ENCODE data around the gene TSPAN4. TPM values are rescaled to one million over a fixed set of nuclear protein-coding genes. Genes with fewer than 3 reads are reported as not detected.

TSPAN4 gene
- total RNA-seq, 2 donors from 2014 or later: 11.7 to 20.2 TPM

DNA sequence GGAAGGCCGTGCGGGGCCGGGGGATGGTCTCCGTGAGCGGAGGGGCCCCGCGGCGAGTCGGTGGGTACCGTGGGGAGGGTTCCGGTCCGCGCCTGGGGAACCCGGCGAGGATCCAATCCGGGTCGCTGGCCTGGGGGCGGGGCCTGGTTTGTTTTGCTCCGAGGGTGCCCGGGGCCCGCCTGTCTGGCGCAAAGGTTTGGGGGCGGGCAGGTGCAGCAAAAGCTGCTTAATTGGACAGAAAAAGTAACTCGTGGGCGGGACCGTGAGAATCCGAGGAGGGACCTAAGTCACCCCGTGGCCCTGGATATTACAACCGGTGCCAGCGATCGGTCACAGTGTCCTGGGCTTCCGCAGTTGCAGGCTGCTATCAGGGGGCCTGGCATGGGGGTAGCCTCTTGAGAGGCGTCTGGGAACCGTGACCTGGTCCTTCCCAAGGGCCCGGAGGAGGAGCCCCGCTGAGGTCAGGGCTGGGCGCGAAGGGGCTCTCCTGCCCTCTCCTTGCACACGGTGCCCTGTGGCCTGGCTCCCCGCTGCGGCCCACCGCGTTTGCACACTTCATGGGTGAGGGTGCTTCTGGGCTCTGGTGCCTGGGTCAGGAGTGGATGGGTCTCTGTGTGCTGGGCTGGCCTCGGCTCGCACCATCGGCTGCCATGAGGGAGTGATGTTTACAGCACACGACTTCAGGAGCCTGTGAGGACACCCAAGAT is 22.6 kb upstream of the TSPAN4 start:
- intact Hi-C loops (cut with DNase I, micrococcal nuclease): no loop called here
- peak; percentile 97 for DNase-seq
- peak; percentile 61 for ATAC-seq

DNA sequence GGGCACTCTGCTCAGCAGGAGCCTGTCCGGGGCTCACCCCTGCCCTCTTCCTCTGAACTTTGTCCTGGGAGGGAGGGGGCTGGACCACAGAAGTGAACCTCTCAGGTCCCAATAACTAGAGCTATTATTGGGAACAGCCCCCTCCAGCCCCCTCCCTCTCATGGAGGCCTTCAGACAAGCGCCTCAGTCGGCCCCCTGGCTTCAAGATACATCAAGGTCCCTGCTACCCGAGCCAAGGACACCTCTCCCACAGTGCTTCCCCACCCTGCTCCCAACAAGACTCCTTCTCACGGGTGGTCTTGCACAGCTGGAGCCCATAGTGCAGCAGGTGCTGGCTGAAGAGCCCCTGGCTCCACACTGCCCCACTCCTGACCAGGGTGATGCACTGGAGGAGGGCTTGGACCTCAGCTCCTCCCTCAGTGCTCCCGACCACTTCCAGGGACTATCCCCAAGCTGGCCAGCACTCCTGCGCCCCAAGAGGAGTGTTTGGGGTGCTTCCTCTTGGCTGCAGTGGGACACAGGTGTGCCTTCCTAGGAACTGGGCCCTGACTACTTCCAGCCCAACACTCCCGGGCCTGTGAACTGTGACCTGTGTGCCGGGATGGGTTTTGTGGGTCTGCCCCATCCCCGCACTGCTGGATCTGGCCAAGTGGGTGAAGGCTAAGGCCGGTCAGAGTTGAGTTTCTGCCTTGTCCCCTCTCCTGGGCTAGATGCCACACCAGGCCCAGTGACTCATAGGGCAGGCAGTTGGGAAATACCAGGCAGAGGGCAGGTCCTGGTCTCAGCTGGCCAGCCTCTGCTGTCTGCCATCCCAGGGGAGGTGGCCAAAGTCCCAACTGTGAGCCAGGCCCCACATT is 21.8 kb upstream of the TSPAN4 start:
- intact Hi-C loops (cut with DNase I, micrococcal nuclease): no loop called here
- peak in 1 of 2 donors; percentile 86 for DNase-seq
- ATAC-seq: peak; percentile 35

DNA sequence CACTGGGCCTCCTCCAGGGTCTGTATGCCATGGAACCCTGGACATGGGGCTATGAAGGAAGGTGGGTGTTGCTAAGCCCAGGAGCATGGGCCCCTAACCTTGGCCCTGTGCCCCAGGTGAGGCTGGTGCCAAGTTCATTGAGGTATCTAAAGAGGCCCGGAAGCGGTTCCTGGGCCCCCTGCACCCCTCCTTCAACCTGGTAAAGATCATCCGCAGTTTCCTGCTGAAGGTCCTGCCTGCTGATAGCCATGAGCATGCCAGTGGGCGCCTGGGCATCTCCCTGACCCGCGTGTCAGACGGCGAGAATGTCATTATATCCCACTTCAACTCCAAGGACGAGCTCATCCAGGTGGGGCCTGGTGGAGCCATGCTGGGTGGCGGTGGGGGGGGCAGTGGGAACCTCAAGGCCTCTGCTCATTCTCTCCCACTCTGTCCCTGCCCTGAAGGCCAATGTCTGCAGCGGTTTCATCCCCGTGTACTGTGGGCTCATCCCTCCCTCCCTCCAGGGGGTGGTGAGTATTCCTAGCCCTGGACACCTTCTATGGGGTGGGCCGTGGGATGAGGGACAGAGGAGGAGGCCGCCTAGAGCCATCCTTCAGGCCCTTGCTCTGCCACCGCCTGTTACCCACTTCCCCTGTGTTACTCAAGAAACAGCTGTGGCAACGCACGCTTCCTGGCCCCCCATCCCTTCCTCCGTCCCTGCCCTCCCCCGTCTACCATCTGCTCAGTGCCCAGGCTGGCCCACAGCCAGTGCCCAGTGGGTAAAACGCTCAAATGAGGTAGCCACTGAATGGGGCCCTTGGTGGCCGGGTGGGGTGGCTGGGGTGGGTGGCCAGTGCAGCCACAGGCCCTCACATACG is 20.9 kb upstream of the TSPAN4 start:
- intact Hi-C loops (cut with DNase I, micrococcal nuclease): no loop called here
- no peak for DNase-seq
- ATAC-seq: no peak

DNA sequence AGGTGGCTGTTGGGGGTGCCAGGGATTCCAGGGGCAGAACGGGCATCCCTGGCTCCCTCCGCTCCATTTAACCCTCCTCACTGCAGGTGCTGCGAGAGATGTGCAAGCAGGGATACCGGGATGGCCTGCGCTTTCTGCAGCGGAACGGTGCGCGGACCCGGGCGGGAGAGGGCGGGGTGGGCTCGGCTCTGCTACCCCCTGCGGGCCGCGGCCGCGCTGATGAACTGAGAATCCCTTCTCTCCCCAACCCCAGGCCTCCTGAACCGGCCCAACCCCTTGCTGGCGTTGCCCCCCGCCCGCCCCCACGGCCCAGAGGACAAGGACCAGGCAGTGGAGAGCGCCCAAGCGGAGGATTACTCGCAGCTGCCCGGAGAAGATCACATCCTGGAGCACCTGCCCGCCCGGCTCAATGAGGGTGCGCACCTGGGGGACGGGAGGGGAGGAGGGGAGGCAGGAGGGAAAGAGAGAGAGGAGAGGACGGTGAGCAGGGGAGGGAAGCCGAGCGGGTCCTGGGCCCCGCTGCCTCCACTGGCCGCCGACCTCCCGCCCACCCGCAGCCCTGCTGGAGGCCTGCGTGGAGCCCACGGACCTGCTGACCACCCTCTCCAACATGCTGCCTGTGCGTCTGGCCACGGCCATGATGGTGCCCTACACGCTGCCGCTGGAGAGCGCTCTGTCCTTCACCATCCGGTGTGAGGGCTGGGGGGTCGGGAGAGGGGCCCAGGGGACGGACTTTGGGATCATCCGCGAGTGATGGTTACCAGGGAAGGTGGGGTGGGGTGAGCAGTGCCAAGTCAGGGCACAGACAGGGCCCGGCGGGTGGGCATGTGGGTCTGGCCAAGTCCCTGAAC is 19.0 kb upstream of the TSPAN4 start:
- intact Hi-C loops (cut with DNase I, micrococcal nuclease): no loop called here
- ATAC-seq: no peak

DNA sequence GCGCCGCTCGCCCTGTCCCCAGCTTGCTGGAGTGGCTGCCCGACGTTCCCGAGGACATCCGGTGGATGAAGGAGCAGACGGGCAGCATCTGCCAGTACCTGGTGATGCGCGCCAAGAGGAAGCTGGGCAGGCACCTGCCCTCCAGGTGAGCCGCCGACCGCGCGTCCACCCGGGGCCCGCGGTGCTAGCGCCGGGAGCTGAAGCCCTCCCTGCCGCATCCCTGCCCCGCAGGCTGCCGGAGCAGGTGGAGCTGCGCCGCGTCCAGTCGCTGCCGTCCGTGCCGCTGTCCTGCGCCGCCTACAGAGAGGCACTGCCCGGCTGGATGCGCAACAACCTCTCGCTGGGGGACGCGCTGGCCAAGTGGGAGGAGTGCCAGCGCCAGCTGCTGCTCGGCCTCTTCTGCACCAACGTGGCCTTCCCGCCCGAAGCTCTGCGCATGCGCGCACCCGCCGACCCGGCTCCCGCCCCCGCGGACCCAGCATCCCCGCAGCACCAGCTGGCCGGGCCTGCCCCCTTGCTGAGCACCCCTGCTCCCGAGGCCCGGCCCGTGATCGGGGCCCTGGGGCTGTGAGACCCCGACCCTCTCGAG is 18.3 kb upstream of the TSPAN4 start:
- peak; percentile 4 for ATAC-seq
- intact Hi-C loops (cut with DNase I, micrococcal nuclease): no loop called here
- peak; percentile 77 for DNase-seq

More for the DNA sequence above, 19.0 kb upstream of the TSPAN4 start:
- no peak for DNase-seq

DNA sequence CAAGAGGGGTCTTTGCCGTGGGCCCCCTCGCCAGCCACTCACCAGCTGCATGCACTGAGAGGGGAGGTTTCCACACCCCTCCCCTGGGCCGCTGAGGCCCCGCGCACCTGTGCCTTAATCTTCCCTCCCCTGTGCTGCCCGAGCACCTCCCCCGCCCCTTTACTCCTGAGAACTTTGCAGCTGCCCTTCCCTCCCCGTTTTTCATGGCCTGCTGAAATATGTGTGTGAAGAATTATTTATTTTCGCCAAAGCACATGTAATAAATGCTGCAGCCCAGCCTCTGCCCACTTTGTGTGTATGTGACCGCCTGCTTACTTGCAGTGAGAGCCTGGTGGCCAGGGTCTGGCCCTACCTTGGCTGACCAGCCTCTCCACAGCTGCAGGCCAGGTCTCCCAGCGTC is 17.7 kb upstream of the TSPAN4 start:
- DNase-seq (no peak), ATAC-seq (peak; percentile 0)
- intact Hi-C loops (cut with DNase I, micrococcal nuclease): no loop called here

DNA sequence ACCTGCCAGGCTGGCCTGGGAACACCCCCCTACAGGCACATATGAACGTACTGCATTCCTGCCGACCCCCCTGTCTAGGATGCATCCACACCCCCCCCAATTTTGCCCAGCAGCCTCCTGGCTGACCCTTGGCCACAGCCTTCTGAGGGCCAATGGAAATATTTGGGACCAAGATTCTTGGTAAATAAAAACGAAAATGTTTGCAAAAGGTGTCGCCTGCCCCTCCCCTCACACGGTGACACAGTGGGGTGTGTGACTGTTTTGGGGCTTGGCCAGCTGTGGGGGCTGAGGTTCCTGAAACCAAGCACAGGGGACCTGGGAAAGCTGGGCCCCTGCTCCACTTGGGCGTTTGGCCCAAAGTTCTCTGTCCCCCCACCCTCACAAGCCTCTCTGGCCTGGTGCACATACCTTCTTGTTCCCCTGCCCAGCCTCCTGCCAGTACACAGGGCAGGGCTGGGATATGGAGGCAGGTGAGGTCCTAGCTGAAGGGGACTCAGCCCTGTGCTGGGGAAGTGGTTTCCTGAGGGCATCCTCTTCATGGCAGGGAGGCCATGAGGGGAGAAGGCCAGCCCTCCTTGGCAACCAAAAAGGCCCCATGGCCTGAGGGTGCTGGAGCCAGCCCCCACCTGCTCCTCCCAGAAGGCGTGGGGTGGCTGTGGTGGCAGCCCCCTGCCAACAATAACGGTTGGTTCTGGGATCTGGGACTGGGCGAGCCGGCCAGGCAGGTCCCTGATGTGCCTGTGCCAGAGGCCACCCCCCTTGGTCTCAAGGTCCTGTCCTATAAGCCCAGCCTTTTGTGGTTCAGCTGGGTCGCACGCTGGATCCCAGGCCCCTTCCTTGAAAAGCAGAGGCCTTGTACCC is 17.1 kb upstream of the TSPAN4 start:
- intact Hi-C loops (cut with DNase I, micrococcal nuclease): no loop called here
- DNase-seq (peak; percentile 67 to 75), ATAC-seq (peak; percentile 19)

DNA sequence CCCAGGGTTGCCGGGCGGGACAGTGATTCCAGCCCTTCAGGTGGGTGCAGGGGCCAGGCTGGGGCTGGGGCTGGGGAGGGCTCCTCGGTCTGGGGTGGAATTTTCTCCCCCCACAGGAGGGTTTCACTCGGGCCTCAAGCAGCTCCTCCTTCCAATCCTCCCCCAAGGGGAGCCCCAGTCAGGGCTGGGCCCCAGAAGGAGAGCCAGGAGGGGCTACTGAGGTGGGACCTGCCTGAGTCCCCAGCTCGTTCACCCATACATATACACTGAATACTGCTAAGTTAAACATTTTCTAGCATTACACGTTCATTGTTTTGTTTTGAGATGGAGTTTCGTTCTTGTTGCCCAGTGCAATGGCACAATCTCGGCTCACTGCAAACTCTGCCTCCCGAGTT is 16.4 kb upstream of the TSPAN4 start:
- intact Hi-C loops (cut with DNase I, micrococcal nuclease): no loop called here
- DNase-seq: no peak

DNA sequence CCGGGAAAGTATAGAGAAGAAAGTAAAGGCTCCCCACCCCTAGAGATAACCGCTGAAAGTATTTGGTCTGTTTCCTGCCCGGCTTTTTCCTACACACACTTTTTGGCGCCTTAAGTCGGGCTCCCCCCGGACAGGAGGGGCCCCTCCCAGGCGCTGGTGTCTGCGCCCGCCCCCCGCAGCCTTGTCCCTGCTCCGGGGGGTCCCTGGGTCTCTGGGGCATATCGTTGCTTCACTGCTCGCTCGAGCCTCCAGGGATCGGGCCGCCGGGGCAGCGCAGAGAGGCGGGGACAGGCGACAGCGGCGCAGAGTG is 15.9 kb upstream of the TSPAN4 start:
- intact Hi-C loops (cut with DNase I, micrococcal nuclease): no loop called here
- peak; percentile 3 for ATAC-seq
- DNase-seq: no peak

More for the DNA sequence above, 16.4 kb upstream of the TSPAN4 start:
- ATAC-seq: peak; percentile 0

DNA sequence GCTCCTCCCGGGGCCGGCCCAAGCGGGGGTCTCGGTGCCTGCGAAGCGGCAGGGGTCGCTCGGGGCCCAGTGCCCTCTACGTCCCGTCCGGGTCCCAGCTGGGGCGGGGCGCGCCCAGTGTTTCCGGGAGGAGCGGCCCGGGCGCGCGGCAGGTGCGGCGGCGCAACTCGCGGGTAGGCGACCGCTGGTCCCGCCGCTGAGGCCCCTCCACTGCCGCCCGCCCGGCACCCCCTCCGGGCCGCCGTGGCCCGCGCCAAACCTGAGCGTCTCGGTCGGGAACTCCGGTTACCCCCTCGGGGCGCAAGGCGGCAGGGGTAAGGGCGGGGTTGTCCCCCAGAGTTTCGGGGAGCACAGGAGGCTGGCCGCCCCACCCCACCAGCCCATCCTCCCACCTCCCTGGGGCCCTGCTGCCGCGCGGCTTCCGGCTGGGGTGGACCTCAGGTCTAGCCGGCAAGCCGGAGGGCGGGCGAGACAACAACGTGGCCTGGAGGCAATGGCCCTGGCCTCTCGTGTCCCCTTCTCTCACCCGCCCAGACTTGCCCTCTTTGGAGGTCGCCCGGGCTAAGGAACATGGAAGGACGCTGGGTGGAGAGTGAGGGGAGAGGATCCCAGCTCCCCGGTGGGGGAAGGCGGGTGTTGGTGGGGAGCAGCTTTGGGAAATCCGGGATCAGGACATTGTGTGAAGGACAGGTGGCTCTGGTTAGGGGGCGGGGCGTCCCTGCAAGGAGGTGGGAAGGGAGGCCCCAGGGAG is 15.3 kb upstream of the TSPAN4 start:
- peak; percentile 66 to 74 for DNase-seq
- peak; percentile 55 for ATAC-seq
- intact Hi-C loops (cut with DNase I, micrococcal nuclease): no loop called here

DNA sequence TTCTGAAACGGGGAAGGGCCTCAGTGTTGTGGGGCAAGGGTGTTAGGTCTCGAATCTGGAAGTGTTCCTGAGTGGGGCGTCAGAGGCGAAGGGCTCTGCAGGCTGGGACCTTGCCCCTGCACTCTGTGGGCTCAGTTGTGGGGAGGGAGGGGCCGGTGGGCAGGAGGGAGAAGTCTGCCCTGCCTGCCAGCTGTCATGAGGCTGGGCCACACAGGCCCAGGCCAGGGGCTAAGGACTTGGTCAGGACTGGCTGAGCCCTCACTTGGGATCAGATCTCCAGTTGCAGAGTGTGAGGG is 14.8 kb upstream of the TSPAN4 start, which contains the start of gene CRACR2B:
Gene CRACR2B (plus strand): TSS at position 23 of the 296 bp plus-strand sequence. CDS start 689 bp downstream, outside the sequence.
- peak; percentile 81 to 86 for DNase-seq
- ATAC-seq: no peak
- intact Hi-C loops (cut with DNase I, micrococcal nuclease): no loop called here

DNA sequence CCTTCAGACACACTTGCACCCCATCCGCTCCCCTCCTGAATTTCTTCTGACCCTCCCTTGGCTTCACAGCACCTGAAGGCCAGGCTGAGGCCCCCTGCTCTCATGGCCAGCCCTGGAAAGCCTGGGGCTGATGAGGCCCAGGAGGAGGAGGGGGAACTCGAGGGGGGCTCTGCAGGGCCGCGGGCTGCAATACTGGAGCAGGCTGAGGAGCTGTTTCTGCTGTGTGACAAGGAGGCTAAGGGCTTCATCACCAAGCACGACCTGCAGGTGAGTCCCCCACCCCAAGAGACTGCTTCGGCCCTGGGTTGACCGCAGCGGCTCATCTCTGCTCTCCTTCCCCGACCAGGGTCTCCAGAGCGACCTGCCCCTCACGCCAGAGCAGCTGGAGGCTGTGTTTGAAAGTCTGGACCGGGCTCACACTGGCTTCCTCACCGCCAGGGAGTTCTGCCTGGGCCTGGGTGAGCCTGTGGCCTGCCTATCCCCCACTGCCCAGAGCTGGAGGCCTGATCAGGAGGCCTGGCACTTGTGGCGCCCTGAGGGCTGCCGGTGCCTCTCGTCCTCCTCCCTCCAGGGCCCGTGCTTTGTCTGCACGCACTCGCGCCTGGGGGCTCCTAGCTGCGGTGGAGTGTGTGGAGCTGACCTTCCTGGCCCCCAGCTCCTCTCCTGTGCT is 14.0 kb upstream of the TSPAN4 start:
- DNase-seq: peak in 1 of 2 donors; percentile 24
- intact Hi-C loops (cut with DNase I, micrococcal nuclease): no loop called here
- ATAC-seq: no peak

DNA sequence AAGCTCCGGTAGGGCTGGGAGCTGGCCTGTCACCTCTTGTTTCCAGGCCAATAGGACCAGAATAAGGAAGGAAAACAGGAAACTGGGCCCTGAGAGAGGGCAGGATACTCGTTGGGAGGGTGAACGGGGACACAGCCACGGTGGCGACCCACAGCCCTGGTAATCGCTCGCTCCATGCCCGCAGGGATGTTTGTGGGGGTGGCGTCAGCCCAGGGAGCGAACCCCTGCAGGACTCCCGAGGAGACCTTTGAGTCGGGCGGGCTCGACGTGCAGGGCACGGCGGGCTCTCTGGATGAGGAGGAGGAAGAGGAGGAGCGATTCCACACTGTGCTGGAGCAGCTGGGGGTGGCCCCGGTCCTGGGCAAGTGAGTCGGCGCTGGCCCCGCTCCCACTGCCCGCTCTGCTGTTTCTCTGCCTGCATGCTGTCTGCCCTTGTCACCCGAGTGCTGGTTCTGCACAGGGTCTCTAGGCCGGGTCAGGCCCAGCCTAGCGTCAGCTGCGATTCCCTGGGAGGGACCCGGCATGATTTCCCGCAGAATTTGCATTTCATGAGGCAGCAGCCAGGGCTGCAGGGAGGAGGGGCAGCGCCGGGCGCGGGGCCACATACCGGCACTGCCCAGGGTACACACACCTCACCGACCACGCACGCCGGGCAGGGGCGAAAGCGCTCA is 13.3 kb upstream of the TSPAN4 start:
- intact Hi-C loops (cut with DNase I, micrococcal nuclease): no loop called here
- DNase-seq (peak in 1 of 2 donors; percentile 42), ATAC-seq (no peak)

DNA sequence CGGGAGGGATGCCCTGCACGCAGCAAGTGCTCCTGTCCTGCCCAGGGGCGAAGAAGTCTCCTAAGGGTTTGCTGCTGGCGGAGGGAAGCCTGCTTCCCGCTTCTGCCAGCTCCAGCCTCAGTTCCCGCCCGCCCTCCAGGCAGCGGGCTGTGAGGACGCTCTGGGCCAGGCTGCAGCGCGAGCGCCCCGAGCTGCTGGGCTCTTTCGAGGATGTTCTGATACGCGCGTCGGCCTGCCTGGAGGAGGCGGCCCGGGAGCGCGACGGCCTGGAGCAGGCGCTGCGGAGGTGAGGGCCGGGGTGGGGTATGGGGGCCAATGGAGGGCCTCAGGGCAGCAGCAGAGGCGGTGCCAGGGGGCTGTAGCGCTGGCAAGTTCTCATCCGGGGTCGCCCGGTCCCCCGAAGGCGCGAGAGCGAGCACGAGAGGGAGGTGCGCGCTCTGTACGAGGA is 12.8 kb upstream of the TSPAN4 start:
- intact Hi-C loops (cut with DNase I, micrococcal nuclease): no loop called here

DNA sequence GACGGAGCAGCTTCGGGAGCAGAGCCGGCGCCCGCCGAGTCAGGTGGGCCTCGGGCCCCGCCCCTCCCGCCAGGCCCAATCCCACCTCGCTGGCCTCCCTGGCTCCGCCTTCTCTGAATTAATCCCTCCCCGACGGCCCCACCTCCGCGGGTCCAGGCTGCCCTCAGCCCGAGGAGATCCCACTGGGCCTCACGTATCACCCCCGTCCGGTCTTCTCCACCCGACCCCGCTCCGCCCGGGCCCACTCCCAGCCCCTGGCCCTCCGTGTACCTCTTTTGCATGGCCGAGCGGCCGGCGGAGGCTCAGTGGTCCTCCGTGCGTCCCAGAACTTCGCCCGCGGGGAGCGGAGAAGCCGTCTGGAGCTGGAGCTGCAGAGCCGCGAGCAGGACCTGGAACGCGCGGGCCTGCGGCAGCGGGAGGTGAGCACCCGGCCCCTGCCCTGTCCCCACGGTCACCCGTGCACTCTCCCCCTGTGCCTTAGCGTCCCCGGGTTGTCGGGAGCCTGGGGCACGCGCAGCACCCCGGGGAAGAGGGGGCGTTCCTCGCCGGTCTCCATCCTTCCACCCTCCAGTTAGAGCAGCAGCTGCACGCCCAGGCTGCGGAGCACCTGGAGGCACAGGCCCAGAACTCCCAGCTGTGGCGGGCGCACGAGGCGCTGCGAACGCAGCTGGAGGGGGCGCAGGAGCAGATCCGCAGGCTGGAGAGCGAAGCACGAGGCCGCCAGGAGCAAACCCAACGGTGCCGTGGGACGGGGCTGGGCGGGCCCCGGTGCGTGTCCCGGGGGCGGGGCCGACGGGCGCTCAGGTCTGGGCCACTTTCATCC is 12.1 kb upstream of the TSPAN4 start:
- DNase-seq (peak; percentile 82 to 89), ATAC-seq (peak; percentile 10)
- intact Hi-C loops (cut with DNase I, micrococcal nuclease): no loop called here

More for the DNA sequence above, 12.8 kb upstream of the TSPAN4 start:
- ATAC-seq (no peak), DNase-seq (no peak)
